Calu3 (cell line): ENCODE results near the gene OTULINL. TPM values are rescaled to one million over a fixed set of nuclear protein-coding genes. Genes with fewer than 3 reads are reported as not detected.

Experiments
- BruUV-seq: library from RNA; stranded (reverse); fragments of 400-500 nt; replicated peaks from 2 replicates; lab custom pipeline; 2021; lab: Mats Ljungman, UMichigan
- CTCF ChIA-PET: fragments of 300-600 bp; sonication (Branson Sonifier 250); formaldehyde crosslinking; loops from one replicate; lab custom pipeline; 2022; ENCODE audit warnings: antibody characterized with exemption; lab: Charles Lee
- DNase-seq: peaks from one replicate; pipeline ENCODE4 v3.0.0; 2022
- H3K27ac Mint-ChIP-seq: one replicate; pipeline ENCODE4 v1.8.0; 2022; ENCODE audit warnings: mixed read lengths; ENCODE audit not compliant: unreplicated experiment
- H3K27me3 Mint-ChIP-seq: one replicate; pipeline ENCODE4 v1.8.0; 2022; ENCODE audit warnings: mixed read lengths; ENCODE audit not compliant: unreplicated experiment
- H3K36me3 Mint-ChIP-seq: one replicate; pipeline ENCODE4 v1.8.0; 2022; ENCODE audit warnings: mild to moderate bottlenecking, moderate library complexity, mixed read lengths; ENCODE audit not compliant: insufficient read depth, unreplicated experiment
- H3K4me1 Mint-ChIP-seq: one replicate; pipeline ENCODE4 v1.8.0; 2022; ENCODE audit warnings: mild to moderate bottlenecking, low read depth, mixed read lengths; ENCODE audit not compliant: unreplicated experiment
- H3K4me3 Mint-ChIP-seq: one replicate; pipeline ENCODE4 v1.8.0; 2022; ENCODE audit warnings: mild to moderate bottlenecking, low read depth, moderate library complexity, mixed read lengths; ENCODE audit not compliant: unreplicated experiment
- H3K9me3 Mint-ChIP-seq: one replicate; pipeline ENCODE4 v1.8.0; 2022; ENCODE audit warnings: low read depth, mixed read lengths; ENCODE audit not compliant: unreplicated experiment
- CTCF ChIP-seq: fragments of 200-600 bp; IDR thresholded peaks from one replicate; pipeline ENCODE4 v1.8.0; 2022; ENCODE audit warnings: antibody characterized with exemption; ENCODE audit not compliant: unreplicated experiment
- intact Hi-C: fragments of 100-400 bp; cut with micrococcal nuclease; formaldehyde crosslinking; loops from one replicate; pipeline ENCODE4 v1.10.0; 2022; ENCODE audit not compliant: unreplicated experiment
- total RNA-seq: library from RNA; stranded (reverse); gene quantifications from 2 replicates; pipeline ENCODE4 v1.2.3, GENCODE V29; 2022

The OTULINL gene
- total RNA-seq, 1 experiment from 2014 or later: 5.3 TPM

GRCh38 chr5:14608169-14608568 lies 26.6 kb downstream of the OTULINL start:
- CTCF ChIA-PET: no interaction called here
- Mint-ChIP-seq H3K27ac (no peak overlapping the region), H3K9me3 (peaks cover 3% of the 10 kb centered on the region), H3K27me3 (no peaks in the 10 kb centered on the region), H3K36me3 (no peaks in the 10 kb centered on the region), H3K4me3 (no peak overlapping the region), H3K4me1 (no peaks in the 10 kb centered on the region)
- no TSS peak for BruUV-seq
- no peak for DNase-seq
- intact Hi-C loops: no loop called here
- TF ChIP-seq CTCF: no peak

DNA sequence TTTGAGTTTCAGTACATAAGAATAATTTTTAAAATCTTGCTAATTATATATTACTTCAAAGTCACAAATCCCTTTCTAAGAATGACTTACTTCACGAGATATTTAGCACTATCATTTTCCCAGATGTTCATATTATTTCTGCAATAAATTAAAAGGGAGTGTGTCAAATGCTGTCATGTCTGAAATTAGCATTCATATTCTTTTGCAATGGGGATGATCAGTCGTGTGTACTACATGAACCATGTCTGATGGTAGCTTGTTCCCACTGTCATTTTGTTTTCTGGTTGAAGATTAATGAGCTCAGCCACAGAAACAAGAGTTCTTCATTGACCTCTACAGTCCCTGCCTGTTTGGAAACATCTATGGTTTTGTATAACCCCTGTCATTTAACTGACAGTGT lies 30.1 kb downstream of the OTULINL start:
- DNase-seq: no peak
- Mint-ChIP-seq H3K36me3 (no peaks in the 10 kb centered on the region), H3K9me3 (no peaks in the 10 kb centered on the region), H3K27me3 (no peaks in the 10 kb centered on the region), H3K4me1 (no peaks in the 10 kb centered on the region), H3K4me3 (no peak overlapping the region), H3K27ac (no peak overlapping the region)
- CTCF ChIA-PET: no interaction called here
- BruUV-seq: no TSS peak
- intact Hi-C loops: no loop called here
- no peak for TF ChIP-seq CTCF

GRCh38 chr5:14614490-14614889 lies 32.9 kb downstream of the OTULINL start:
- H3K36me3 Mint-ChIP-seq: no peaks in the 10 kb centered on the region
- intact Hi-C loops: no loop called here
- H3K4me1 Mint-ChIP-seq: no peaks in the 10 kb centered on the region
- no peak overlapping the region for H3K4me3 Mint-ChIP-seq
- no peaks in the 10 kb centered on the region for H3K9me3 Mint-ChIP-seq
- BruUV-seq: no TSS peak
- H3K27me3 Mint-ChIP-seq: no peaks in the 10 kb centered on the region
- no peak for TF ChIP-seq CTCF
- no peak for DNase-seq
- CTCF ChIA-PET: no interaction called here
- no peak overlapping the region for H3K27ac Mint-ChIP-seq

GRCh38 chr5:14615365-14615764 lies 33.8 kb downstream of the OTULINL start:
- Mint-ChIP-seq H3K27ac (no peak overlapping the region), H3K27me3 (no peaks in the 10 kb centered on the region), H3K9me3 (no peaks in the 10 kb centered on the region), H3K36me3 (no peaks in the 10 kb centered on the region), H3K4me1 (no peaks in the 10 kb centered on the region), H3K4me3 (no peak overlapping the region)
- BruUV-seq: no TSS peak
- CTCF ChIA-PET: no interaction called here
- DNase-seq: no peak
- intact Hi-C loops: no loop called here
- no peak for TF ChIP-seq CTCF
